ENCODE results near the gene GMEB1. TPM values are rescaled to one million over a fixed set of nuclear protein-coding genes. Genes with fewer than 3 reads are reported as not detected.

GMEB1 gene
- polyA plus RNA-seq, 1 donor from 2014 or later: 4.9 TPM

GRCh38 chr1:28751315-28752060, 82.9 kb downstream of the GMEB1 start:
- TF ChIP-seq EP300 (conservative IDR thresholded peaks at IDR 0.05; ENCODE audit: poor library complexity, severe bottlenecking) (no peak), MXI1 (conservative IDR thresholded peaks at IDR 0.05; ENCODE audit: poor library complexity, severe bottlenecking) (no peak), TAF1 (IDR thresholded peaks at IDR 0.05; ENCODE audit: low read depth) (no peak), EZH2 (IDR thresholded peaks at IDR 0.05; ENCODE audit: borderline replicate concordance, insufficient read depth, low read length, poor library complexity, severe bottlenecking) (no peak), RAD21 (conservative IDR thresholded peaks at IDR 0.05) (no peak), SMC3 (conservative IDR thresholded peaks at IDR 0.05; ENCODE audit: poor library complexity) (no peak), POLR2AphosphoS5 (IDR thresholded peaks at IDR 0.05) (no peak)
- TF ChIP-seq, protein P1, sequence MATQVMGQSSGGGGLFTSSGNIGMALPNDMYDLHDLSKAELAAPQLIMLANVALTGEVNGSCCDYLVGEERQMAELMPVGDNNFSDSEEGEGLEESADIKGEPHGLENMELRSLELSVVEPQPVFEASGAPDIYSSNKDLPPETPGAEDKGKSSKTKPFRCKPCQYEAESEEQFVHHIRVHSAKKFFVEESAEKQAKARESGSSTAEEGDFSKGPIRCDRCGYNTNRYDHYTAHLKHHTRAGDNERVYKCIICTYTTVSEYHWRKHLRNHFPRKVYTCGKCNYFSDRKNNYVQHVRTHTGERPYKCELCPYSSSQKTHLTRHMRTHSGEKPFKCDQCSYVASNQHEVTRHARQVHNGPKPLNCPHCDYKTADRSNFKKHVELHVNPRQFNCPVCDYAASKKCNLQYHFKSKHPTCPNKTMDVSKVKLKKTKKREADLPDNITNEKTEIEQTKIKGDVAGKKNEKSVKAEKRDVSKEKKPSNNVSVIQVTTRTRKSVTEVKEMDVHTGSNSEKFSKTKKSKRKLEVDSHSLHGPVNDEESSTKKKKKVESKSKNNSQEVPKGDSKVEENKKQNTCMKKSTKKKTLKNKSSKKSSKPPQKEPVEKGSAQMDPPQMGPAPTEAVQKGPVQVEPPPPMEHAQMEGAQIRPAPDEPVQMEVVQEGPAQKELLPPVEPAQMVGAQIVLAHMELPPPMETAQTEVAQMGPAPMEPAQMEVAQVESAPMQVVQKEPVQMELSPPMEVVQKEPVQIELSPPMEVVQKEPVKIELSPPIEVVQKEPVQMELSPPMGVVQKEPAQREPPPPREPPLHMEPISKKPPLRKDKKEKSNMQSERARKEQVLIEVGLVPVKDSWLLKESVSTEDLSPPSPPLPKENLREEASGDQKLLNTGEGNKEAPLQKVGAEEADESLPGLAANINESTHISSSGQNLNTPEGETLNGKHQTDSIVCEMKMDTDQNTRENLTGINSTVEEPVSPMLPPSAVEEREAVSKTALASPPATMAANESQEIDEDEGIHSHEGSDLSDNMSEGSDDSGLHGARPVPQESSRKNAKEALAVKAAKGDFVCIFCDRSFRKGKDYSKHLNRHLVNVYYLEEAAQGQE (IDR thresholded peaks at IDR 0.05; ENCODE audit: borderline replicate concordance): no peak
- TF ChIP-seq, protein P2, sequence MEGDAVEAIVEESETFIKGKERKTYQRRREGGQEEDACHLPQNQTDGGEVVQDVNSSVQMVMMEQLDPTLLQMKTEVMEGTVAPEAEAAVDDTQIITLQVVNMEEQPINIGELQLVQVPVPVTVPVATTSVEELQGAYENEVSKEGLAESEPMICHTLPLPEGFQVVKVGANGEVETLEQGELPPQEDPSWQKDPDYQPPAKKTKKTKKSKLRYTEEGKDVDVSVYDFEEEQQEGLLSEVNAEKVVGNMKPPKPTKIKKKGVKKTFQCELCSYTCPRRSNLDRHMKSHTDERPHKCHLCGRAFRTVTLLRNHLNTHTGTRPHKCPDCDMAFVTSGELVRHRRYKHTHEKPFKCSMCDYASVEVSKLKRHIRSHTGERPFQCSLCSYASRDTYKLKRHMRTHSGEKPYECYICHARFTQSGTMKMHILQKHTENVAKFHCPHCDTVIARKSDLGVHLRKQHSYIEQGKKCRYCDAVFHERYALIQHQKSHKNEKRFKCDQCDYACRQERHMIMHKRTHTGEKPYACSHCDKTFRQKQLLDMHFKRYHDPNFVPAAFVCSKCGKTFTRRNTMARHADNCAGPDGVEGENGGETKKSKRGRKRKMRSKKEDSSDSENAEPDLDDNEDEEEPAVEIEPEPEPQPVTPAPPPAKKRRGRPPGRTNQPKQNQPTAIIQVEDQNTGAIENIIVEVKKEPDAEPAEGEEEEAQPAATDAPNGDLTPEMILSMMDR (IDR thresholded peaks at IDR 0.05; ENCODE audit: poor library complexity, severe bottlenecking): no peak
- no peak overlapping the region for H3K4me2 ChIP-seq (ENCODE audit: low read length)
- peaks cover 39% of the 10 kb centered on the region for H4K20me1 ChIP-seq (ENCODE audit: insufficient read depth)
- H2AFZ ChIP-seq (ENCODE audit: low read depth, low read length): no peak overlapping the region
- peak overlapping the region; percentile 43 for H3K4me3 ChIP-seq (ENCODE audit: low read length)
- peaks cover 98% of the 10 kb centered on the region for H3K79me2 ChIP-seq (replicated peaks; ENCODE audit: insufficient read depth, low read length)
- H3K9me2 ChIP-seq (ENCODE audit: insufficient read depth, low read length): no peaks in the 10 kb centered on the region
- H3K27me3 ChIP-seq (ENCODE audit: insufficient read depth, low read depth, low read length): no peaks in the 10 kb centered on the region
- no peaks in the 10 kb centered on the region for H3K36me3 ChIP-seq (ENCODE audit: insufficient read depth, low read length)
- H3K9me3 ChIP-seq (ENCODE audit: low read length): no peaks in the 10 kb centered on the region
- H3K27ac ChIP-seq (ENCODE audit: low read length): no peak overlapping the region
- H3F3A ChIP-seq (ENCODE audit: insufficient read depth, low read length, poor library complexity, severe bottlenecking): no peaks in the 10 kb centered on the region
- H3K9ac ChIP-seq (ENCODE audit: low read length): no peak overlapping the region

DNA sequence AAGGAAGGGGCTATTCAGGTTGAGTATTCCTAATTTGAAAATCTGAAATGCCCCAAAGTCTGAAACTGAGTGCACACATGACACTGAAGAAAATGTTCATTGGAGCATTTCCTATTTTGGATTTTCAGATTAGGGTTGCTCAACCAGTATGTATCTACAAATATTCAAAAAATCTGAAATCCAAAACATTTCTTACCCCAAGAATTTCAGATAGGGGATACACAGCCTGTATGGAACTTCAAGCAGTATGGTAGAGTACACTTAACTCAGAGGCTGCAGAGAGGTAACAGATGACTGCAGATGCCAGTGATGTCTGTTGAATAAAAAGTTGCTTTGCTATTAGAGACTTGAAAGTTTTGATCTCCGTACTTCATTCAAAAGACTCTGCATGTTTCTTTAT, 87.1 kb downstream of the GMEB1 start:
- Histone ChIP-seq H3F3A (ENCODE audit: insufficient read depth, low read length, poor library complexity, severe bottlenecking) (no peaks in the 10 kb centered on the region), H3K4me3 (ENCODE audit: low read length) (peak overlapping the region; percentile 45), H3K27ac (ENCODE audit: low read length) (no peak overlapping the region), H4K20me1 (ENCODE audit: insufficient read depth) (peaks cover 54% of the 10 kb centered on the region), H3K4me2 (ENCODE audit: low read length) (no peak overlapping the region), H2AFZ (ENCODE audit: low read depth, low read length) (no peak overlapping the region), H3K9me3 (ENCODE audit: low read length) (no peaks in the 10 kb centered on the region), H3K9me2 (ENCODE audit: insufficient read depth, low read length) (no peaks in the 10 kb centered on the region), H3K27me3 (ENCODE audit: insufficient read depth, low read depth, low read length) (no peaks in the 10 kb centered on the region), H3K9ac (ENCODE audit: low read length) (no peak overlapping the region), H3K36me3 (ENCODE audit: insufficient read depth, low read length) (no peaks in the 10 kb centered on the region), H3K79me2 (replicated peaks; ENCODE audit: insufficient read depth, low read length) (peaks cover 99% of the 10 kb centered on the region)
- TF ChIP-seq, protein P2 (IDR thresholded peaks at IDR 0.05; ENCODE audit: poor library complexity, severe bottlenecking): no peak
- no peak for TF ChIP-seq SMC3 (conservative IDR thresholded peaks at IDR 0.05; ENCODE audit: poor library complexity)
- TF ChIP-seq, protein P1 (IDR thresholded peaks at IDR 0.05; ENCODE audit: borderline replicate concordance): no peak
- no peak for TF ChIP-seq RAD21 (conservative IDR thresholded peaks at IDR 0.05)
- TF ChIP-seq EZH2 (IDR thresholded peaks at IDR 0.05; ENCODE audit: borderline replicate concordance, insufficient read depth, low read length, poor library complexity, severe bottlenecking): no peak
- no peak for TF ChIP-seq MXI1 (conservative IDR thresholded peaks at IDR 0.05; ENCODE audit: poor library complexity, severe bottlenecking)
- TF ChIP-seq POLR2AphosphoS5 (IDR thresholded peaks at IDR 0.05): no peak
- no peak for TF ChIP-seq TAF1 (IDR thresholded peaks at IDR 0.05; ENCODE audit: low read depth)
- no peak for TF ChIP-seq EP300 (conservative IDR thresholded peaks at IDR 0.05; ENCODE audit: poor library complexity, severe bottlenecking)
